ENCODE measurements around the gene ZNF805.
"Not testable (repeated sequence)": the region's sequence is repeated elsewhere in the genome, so short reads cannot be mapped to it uniquely, and the experiment has no call there.

DNA sequence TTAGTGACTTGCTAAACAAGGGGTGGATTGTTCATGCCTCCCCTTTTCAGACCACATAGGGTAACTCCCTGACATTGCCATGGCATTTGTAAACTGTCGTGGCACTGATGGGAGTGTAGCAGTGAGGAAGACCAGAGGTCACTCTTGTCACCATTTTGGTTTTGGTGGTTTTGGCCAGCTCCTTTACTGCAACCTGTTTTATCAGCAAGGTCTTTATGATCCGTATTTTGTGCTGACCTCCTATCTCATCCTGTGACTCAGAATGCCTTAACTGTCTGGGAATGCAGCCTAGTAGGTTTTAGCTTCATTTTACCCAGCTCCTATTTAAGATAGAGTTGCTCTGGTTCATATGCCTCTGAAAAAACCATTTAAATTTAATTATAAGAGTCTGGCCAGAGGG, 38.0 kb downstream of the ZNF805 start:
- TF ChIP-seq POLR2AphosphoS5 (IDR thresholded peaks at IDR 0.05; ENCODE audit: low read depth, low read length) = not testable (repeated sequence)
- TF ChIP-seq, protein P1, sequence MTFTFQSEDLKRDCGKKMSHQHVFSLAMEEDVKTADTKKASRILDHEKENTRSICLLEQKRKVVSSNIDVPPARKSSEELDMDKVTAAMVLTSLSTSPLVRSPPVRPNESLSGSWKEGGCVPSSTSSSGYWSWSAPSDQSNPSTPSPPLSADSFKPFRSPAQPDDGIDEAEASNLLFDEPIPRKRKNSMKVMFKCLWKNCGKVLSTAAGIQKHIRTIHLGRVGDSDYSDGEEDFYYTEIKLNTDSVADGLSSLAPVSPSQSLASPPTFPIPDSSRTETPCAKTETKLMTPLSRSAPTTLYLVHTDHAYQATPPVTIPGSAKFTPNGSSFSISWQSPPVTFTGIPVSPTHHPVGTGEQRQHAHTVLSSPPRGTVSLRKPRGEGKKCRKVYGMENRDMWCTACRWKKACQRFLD (CRISPR knock-in tag; IDR thresholded peaks at IDR 0.05; ENCODE audit: borderline replicate concordance) = not testable (repeated sequence)

All from HepG2 (cell line).